HTERT RPE-1 (cell line): Measurements from ENCODE around the gene SNED1.

Experiments
- in situ Hi-C: fragments of 300-500 bp; cut with MboI; formaldehyde crosslinking; loops from 4 replicates; pipeline ENCODE4 v1.14.3; 2020; ENCODE audit warnings: low sequenced_read_pairs

The SNED1 gene

DNA sequence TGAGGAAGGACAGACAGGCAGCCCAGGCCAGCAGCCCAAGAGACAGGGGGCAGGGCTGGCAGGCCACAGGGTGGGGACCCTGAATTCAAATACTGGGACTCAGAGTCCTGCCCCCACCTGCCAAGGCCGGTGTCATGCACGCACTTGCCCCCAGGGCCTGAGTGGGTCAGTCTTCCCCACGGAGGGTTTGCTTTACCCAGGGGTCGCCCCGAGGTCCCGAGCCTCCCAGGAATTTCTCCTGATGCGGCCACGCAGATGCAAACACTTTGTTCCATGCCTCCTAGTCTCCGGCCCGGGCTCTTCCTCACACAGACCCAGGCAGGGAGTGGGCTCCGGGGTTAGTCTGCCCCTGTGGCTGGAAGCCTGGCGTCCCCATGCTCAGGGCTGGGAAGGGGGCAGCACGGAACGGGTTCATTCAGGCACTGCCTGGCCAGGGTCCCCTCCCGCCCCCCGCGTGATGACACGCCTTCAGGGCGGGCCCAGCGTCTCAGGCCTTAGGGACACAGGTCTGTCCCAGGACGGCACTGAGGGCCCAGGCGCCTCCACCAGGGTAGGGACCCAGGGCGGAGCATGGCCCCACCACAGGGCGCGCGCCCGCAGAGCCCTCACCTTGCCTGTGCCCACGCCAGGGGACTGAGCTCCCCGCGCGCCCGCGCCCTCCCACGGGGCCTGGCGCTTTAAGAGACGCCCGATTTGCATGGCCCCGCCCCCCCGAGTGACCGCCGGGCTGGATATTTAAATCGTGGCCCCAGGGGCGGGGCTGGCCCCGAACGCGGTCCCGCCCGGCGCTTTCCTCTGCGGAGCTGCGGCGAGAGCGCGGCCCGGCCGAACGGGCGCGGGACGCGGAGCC, at the start of gene SNED1:
SNED1 (plus strand) TSS at position 763 of the 850 bp plus-strand sequence. CDS start 220 bp downstream, outside the sequence.
- in situ Hi-C loops = no loop called here

DNA sequence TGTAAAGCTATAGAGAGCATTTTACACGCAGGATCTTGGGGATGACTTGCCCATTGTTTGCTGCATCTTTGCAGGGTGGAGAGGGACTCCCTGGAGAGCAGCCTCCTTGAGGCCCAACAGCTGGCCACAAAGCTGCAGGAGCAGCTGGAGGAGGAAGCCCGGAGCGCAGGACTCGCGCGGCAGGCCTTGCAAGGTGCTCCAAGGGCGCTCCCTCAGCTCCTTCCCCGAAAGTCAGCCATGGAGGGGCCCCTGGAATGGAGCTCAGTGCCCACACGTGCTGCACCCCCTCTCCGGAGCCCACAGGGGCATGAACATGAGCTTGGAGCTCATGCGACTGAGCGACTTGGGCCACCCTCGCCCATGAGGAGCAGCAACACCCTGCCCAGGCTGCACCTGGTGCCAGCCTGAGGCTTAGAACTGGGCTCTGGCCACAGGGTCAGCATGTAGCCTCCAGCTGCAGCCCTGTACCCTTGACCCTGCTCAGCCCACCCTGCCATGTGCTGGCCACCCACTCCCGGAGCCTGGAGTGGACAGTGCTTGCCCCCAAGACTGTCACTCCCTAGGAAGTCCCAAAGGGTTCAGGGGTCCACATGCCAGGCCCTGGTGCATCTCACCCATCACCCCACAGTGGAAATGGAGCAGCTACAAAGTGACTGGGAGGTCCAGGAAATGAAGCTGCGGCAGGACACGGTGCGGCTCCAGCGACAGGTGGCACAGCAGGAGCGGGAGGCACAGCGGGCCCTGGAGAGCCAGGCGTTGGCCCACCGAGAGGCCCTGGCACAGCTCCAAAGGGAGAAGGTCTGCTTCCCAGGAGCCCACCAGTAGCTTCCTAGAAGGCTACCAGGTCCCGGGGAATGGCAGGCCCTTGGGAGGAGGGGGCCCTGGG, 49.3 kb upstream of the SNED1 start:
- in situ Hi-C loops = no loop called here

DNA sequence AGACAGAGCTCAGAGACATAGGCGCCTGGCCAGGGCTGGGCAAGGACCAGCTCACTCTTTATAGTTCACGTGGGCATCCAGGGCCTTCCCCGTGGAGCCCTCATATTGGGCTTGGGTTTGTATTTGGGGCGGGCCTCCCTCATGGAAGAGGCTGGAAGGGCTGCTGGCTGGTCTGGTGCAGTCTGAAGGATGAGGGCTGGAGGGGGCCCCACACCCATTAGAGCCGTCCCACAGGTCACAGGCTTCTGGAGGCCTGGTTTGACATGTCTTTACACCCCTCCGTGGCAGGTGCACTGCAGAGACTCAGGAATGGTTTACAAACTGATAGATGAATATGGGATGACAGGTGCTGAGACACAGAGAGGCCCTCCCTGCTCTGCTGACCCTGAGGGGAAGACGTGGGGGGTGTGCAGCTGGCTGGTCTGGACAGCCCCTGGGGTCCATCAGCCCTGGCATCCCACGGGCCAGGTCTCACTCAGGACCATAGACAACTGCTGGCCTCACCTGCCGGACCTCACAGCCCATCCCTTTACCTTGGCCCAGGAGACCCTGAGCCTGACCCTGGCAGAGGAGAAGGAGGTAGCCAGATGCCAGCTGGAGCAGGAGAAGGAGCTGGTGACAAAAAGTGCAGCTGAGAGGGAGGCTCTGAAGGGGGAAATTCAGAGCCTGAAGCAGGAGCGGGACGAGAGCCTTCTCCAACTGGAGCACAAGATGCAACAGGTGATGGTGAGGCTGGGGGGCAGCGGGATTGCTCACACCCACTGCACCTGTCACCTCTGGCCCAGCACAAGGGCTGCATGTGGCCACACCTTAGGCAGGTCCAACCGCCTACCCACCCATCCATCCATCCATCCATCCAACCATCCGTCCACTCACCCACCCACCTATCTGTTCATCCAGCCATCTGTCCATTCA, 48.4 kb upstream of the SNED1 start:
- in situ Hi-C loops = no loop called here

DNA sequence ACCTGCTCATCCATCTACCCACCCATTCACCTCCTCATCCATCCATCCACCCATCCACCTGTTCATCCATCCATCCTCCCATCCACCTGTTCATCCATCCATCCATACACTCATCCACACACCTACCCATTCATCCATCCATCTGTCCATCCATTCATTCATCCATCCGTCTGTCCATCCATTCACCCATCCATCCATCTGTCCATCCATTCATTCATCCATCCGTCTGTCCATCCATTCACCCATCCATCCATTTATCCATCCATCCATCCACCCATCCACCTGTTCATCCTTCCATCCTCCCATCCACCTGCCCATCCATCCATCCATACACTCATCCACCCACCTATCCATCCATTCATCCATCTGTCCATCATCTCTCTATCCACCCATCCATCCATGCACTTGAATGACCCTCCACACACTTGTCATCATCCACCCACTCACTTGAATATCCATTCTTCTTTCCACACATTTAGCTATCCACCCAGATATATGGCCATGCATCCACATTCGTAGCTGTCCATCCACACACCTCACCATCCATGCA, 47.3 kb upstream of the SNED1 start:
- in situ Hi-C loops = no loop called here

DNA sequence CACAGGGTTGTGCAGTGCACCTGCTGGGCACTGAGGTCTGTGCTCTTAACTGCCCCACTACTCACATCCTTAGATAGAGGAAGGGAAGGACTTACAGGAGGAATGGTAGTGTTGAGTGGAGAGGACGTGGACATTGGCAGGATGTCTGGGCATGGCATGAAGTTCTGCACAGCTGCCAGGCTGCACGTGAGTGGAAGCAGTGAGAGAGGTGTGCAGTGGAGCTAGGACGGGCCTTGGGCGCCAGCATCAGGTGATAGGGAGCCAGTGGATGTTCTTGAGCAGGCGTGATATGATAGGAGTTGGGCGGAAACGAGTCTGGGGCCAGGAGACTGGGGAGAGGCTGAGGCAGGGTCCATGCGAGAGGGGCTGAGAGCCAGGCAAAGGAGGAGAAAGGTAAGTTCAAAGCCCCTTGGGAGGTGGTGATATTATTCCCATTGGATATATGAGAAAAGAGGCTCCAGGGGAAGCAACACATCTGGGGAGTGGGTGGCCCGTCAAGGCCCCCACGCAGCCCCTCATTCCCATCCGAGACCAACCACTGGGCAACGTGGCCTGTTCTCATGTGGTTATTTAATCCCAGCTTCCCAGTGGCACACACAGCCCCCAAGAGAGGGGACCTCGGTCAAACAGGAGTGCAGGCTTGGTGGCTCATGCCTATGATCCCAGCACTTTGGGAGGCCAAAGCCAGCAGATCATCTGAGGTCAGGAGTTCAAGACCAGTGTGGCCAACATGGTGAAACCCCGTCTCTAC, 45.7 kb upstream of the SNED1 start:
- in situ Hi-C loops = no loop called here

DNA sequence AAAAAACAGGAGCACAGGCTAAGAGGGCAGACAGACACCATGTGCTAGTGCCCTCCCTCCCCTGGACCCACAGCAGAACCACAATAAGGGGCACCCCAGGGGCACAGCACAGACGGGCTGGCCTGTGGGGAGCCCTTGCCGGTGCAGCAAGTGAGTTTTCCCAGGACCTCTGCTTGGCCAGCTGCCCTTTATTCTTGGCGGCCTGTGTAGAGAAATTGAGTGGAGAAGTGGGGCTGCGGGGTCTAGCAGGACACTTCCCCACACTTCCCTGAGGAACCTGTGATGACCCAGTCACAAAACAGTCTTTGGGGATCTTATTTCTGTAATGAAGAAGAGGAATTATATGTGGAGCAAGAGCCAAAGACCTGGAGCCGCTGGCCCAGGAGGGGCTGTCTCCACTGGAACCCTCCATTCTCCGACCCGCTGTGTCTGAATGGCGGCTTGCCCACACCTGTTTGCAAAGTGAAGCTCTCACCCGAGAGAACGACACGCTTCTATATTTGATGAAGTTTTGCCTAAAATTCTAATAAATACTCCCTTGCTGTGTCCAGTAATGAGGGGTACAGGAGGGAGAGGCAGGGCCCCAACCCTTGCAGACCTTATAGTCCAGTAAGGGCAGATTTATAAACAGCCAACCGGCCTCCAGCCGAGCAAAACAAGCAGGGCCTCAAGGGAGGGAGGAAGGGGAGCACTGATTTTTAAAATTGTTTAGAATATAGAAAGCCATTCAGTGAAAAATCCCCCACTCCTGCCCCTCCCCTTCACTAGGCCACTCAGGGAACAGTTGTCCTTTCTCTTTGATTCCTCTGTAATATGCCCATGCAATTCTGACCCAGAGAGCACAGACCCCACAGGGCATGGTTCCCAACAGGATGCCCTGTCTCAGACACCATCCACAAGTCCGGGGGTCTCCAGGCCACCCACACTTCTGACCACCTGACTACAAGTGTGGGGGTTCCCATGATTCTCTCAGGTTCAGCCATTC, 44.7 kb upstream of the SNED1 start:
- in situ Hi-C loops = no loop called here

DNA sequence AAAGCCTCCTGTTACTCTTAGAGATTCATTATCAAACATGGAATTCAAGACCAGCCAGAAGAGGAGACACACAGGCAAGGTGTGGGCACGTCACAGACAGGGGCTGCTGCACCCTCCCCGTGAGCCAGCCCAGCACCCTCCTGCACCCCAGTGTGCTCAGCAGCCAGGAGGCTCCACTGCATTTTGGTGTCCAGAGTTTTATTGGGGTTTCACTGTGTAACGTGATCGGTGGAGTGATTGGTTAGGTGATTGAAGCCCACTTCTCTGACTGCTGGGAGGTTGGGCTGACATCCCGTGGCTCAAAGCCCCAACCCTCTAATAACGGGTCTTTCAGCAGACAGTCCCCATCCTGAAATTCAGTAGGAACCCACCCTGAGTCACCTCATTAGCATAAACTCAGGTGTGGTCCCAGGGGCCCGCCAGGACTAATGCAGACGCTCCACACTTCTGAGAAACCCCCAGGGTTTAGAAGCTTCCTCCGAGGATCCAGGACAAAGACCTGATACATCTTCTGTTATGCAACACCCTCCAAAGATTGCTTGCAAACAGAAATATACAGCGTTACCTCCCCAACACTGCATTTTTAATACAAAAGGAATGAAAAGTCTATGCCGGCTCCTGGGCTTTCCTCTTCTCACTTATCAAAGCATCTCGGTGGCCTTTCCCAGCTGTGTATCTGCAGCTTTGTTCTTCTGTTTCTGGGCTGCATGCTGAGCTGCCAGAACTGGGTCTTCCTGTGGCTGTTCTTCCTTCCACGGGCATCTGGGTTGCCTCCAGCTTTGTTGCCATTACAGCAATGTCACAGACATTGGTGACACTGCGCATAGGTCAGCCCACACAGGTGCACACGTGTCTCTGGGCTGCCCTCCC, 43.7 kb upstream of the SNED1 start:
- in situ Hi-C loops = no loop called here

DNA sequence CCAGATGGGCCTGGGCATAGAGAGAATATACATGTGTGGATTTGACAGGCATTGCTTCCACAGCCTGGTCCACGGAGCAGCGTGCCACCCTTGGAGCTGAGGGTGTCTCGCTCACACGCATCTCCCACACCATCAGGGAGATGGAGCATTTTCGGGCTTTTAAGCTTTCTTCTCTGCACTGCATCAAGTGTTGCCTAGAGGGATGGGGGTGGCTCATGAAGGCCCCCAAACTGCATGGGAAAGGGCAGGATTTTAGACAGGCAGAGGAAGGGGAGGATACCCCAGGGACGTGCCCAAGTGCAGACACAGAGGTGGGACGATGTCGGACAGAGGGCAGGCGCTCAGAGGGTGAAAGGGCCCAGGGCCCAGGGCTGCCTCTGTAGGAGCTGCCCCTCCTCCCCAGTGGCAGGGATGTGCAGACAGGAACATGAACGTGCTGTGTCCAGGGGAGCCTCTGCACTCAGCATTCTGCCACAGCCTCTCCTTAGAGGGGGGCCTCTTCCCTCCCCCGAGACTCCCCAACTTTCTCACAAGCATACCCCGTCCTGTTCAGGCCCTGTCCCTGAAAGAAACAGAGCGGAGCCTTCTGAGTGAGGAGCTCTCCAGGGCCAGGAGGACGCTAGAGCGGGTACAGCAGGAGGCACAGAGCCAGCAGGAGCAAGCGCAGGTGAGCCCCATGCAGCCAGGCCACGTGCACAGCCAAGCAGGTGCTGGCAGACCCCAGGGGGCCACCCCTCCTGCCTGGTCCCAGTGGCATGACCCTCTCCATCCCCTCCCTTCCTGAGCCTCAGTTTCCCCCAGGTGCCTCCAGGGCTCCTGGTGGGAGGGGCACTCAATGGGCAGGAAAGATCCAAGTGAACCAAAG, 42.9 kb upstream of the SNED1 start:
- in situ Hi-C loops = no loop called here

DNA sequence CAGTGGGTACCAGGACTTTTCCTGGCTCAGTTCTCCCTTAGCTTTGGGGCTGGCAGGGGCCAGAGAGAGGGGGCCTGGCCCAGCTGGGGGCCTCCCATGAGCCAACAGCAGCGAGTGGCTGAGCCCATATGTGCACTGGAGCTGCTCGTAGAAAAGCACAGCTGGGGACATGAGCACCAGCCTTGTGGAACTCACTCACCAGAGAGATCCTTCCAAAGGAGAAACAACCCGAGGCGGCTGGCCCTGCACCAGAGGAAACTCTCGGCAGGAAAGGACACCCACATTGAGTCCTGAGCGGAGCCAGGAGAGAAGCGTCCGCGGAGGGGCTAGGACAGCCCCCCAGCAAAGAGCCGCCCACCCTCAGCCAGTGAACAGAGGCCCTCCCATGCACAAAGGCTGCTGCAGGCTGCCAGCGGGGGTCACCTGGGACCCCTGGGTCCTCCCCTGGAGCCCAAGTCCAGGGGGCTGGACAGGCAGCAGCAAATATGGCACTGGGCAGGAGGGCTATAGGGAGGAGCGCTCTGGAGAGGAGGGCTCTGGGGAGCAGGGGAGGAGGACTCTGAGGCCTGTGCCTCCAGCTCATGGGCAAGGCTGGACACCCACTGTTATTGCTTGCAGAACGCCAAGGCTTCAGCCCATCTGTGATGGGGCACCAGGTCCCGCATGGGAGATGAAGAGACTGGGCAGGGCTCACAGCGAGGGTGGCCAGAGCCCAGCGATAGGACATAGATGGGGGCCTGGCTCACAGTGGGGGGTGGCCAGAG, 42.1 kb upstream of the SNED1 start:
- in situ Hi-C loops = no loop called here

DNA sequence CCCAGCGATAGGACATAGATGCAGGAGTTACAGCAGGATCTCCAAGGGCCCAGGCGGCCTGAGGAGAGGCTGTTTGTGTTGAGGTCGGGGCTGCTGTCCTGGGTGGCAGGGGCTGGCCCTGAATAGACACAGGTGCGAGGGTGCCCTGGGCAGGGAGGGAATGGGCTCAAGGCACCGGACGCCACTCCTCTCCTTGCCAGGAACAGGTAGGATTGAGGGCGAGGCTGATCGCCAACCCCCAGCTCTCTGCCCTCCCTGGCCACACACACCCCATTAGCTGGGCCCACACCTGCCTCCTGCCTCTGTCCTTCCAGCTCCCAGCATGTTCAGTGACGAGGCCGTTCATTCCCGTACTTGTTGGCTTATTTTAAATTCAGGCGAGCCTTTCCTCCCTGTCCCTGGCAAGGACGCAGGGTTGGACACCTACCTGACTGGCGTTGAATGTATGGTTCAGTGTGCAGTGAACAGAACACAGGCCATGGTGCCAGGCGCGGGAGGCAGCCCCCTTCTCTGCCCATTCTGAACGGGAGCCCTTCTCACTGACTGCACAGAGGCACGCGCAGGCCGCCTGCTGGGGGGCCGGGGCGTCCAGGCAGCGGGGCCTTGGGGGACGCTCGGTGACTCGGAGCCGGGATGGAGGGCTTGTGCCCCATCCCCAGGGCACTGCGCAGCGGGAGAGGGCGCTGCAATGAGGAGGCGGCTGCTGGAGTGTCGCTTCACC, 41.3 kb upstream of the SNED1 start:
- in situ Hi-C loops = no loop called here

DNA sequence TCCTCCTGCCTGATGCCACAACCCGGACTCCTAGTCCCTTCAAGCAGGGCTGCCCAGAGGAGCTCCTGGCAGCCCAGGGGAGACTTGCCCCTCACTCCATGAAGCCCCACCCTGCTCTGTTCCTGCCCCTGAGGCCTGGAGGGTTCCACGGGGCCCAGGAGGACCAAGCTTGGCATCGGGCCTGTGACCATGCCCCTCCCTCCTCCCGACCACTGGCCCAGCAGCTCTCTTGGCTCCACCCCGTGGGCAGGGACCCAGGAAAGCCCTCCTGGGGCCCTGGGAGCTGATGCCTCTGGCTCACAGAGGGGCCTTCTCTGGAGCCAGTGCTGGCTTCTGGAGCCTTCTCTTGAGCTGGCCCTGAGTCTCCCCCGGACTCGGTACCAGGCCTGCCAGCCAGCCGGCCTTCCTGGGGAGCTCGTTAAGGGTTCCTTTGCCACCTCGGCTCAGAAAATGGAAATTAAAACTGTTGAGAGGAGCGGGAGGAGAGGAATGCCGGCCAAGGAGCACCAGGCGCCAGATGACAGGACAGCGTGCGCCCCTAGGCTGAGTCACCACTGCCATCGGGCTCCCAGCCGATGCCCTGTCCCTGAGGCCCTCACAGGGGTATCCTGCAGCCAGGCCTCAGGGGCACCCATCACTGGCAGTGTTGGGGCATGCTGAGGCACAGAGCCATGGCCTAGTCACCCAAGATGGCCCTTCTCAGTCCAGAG, 40.6 kb upstream of the SNED1 start:
- in situ Hi-C loops = no loop called here

DNA sequence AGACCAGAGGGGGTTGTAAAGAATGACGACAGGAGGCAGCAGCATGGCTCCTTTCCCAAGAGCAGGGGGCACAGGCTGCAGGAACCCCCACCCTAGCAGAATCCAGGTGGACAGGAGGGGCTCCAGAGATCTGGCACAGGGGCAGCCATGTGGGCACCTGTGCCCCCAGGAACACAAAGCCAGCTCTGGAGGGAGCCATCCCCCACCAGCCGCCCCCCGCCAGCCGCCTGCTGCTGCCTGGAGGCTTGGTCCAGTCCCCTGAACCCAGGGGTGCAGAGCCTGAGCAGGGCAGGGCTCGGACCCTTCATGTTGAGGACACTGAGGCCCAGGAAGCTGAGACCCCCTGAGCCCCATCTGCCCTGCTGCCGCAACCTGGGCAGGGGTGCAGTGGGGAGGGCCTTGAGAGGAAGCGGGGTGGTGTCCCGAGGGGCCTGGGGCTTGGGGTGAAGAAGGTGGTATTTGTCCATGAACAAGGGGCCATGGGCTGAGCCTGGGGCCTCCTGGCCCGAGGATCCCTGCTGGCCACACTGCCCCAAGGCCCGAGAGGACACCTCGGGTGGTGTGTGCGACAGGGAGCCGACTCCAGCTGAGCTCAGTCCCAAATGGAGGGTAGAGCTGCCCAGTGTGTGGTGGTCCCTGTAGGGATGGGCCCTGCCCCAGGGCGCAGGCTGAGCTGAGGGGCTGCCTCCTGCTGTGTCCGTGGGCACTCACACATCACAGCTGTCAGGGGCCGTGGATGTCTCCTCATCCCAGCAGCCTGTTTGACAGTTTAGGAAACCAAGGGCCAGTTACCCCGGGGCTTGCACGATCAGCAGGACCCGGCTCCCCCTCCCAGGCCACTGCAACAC, 39.8 kb upstream of the SNED1 start:
- in situ Hi-C loops = no loop called here

DNA sequence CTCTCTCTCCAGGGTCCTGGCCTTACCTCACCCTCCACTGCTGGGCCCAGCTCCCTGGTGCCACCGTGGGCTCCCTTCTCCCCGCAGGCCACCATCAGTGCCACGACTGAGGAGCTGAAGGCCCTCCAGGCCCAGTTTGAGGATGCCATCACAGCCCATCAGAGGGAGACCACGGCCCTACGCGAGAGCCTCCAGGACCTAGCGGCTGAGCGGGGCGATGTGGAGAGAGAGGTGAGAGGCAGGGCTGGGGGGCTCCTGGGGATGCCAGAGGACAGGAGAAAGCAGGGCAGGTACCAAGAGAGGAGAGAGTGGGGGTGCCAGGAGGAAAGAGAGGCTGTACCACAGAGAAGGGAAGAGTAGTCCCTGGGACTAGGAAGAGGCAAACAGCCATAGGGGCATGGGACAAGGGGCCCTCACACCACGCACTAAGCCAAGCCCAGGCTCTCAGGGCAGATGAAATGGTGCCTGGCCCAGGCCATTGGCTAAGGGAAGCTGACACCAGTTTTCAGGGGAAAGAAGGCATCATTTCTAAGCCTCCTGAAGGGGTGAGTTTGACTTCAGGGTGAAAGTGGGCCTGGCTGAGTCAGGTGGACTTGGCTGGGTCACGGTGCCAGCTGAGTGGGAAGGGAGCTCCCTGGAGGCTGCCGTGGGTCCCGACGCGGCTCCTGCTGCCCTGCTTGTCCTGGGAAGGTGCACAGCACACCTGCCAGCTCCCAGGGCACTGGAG, 39.0 kb upstream of the SNED1 start:
- in situ Hi-C loops = no loop called here
